Putamen (tissue), 1 donor: ENCODE results near the gene PPIP5K2.
A peak's percentile ranks its signal among the peaks of the same experiment; 100 is the strongest.
"Not testable (repeated sequence)": the region's sequence is repeated elsewhere in the genome, so short reads cannot be mapped to it uniquely, and the experiment has no call there.

Experiments
- DNase-seq: peaks from one replicate; pipeline ENCODE4 v3.0.0-alpha.2; 2016; ENCODE audit warnings: low spot score

The PPIP5K2 gene

GRCh38 chr5:103119765-103120606 lies at the start of gene PPIP5K2, which contains the start of gene GIN1:
PPIP5K2 (plus strand) TSS chr5:103120301; CDS start chr5:103129590, 9,289 bp downstream.
GIN1 (minus strand) TSS chr5:103120138; CDS start chr5:103108707, 11,431 bp downstream.
- DNase-seq: peak; percentile 97

- DNase-seq: not testable (repeated sequence)
These were observed 46.6 kb upstream of the PPIP5K2 start for GRCh38 chr5:103073500-103073899.

DNA sequence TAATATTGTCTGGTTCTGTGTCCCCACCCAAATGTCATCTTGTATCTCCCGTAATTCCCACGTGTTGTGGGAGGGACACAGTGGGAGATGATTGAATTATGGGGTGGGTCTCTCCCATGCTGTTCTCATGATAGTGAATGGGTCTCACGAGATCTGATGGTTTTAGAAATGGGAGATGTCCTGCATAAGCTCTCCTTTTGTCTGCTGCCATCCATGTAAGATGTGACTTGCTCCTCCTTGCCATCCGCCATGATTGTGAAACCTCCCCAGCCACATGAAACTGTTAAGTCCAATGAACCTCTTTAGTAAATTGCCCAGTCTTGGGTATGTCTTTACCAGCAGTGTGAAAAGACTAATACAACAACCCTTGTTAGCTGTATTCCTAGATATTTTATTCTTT lies 44.7 kb upstream of the PPIP5K2 start:
- no peak for DNase-seq

DNA sequence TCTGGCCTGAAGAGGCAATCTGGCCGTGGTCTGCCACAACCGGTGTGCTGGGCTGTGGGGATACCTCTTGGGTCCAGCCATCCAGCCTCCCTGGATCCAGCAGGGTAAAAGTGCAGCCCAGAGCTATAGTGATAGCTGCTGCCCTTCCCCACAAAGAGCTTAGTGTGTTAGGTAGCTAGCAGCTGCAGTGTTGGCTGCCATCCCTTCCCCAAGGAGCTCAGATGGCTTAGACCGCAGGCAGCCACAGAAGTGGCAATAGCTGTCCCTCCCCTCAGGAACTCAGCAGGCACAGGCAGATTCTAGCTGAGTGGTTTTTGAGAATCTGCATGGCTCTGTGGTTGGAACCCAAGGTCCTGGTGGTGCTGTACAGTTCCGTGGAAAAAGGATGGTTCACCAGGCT lies 40.3 kb upstream of the PPIP5K2 start:
- no peak for DNase-seq

DNA sequence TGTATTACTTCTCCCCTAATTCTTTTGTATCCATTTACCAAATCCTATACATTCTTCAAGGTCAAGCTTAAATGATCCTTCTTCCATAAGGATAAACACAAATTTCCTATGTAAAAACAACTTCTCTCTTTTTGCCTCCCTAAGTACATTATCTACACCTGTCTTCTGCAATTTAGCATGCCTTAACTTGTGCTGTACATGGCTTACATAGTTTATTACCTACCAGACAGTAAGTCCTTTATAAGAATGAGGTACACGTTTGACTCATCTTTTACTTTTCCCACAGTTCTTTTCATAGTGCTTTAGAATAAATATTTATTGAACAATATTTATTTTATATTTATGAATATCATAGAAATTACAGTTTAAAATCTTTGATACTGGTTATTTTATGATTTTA lies 33.6 kb upstream of the PPIP5K2 start:
- no peak for DNase-seq

GRCh38 chr5:103089272-103089671 lies 30.8 kb upstream of the PPIP5K2 start:
- DNase-seq: no peak

DNA sequence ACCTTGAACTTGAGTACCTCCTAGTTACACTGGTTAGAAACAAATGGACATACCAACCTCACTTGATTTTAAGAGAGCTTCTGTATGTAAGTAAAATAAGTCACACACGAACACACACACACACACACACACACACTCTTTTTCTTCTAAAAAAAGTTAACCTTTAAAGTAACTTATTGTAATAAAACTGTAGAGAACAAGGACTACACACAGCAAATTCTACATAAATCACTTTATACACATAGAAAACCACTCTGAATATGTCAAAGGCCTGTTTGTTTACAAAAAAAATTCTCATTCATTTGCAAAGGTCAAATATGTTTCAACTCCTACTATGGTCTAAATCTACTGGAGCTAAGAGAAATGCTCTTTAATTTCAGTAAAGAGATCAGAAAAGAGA lies 29.3 kb upstream of the PPIP5K2 start:
- no peak for DNase-seq

GRCh38 chr5:103092676-103093075 lies 27.4 kb upstream of the PPIP5K2 start:
- DNase-seq: no peak

GRCh38 chr5:103093727-103094126 lies 26.4 kb upstream of the PPIP5K2 start:
- no peak for DNase-seq

DNA sequence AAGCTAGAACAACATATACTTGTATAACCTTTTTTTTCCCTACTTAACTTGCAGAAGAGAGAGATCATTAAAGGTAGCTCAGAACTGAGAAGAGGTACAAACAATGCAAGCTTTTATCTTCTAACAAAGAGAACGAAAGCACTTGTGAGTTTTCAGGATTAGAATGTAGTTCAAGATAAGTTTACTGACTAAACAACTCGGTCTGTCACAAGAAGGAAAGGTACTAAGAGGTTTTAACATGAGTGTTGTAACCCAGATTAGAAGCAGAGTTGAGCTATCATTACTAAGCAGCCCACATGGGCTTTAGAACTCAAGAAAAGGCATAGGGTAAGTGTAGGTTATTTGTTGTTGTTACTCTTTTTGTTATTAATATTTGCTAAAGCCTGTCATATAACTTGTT lies 25.4 kb upstream of the PPIP5K2 start:
- no peak for DNase-seq

- no peak for DNase-seq
These were observed 21.1 kb upstream of the PPIP5K2 start for GRCh38 chr5:103098993-103099392.

DNA sequence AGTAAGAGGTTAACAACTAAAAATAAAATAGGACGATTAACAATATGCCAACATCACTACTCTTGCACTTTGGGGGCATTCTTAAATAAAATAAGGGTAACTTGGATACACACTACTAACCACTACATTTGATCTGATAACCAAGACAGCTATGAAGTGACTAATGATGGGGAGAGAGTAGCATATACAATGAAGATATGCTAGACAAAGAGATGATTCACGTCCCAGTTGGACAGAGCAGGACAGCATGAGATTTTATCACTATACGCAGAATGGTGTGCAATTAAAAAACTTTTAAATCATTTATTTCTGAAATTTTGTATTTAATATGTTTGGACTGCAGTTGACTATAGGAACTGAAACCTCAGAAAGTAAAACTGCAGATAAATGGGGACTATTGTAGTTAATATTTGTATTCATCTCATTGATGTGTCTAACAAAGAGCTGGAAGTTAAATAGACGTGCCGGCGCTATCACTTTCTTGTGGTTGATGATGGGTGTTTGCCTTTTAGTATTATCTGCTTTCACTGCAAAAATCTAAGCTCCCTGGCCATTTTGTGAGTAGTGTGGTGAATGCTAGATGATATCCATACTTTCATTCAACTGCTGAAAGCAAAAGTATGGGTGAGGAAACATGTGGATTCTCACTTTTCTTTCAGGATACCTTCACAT lies 18.9 kb upstream of the PPIP5K2 start:
- no peak for DNase-seq

DNA sequence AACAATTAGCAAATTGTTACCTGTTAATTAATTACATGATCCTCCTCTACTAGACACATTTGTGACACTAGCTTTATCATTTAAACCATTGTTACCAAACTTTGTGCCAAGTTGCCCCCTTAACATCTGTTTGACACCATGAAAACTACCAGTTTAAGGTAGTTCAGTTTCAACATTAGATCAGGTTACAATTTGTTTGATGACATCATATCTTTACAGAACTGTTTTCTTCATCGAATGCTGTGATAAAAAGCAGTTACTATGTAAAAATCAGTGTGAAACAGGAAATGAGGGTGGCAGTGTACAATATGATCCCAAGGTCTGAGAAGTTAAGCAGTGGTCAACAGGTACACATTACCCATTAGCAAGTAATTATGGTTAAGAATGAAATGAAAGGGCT lies 17.9 kb upstream of the PPIP5K2 start:
- DNase-seq: no peak

DNA sequence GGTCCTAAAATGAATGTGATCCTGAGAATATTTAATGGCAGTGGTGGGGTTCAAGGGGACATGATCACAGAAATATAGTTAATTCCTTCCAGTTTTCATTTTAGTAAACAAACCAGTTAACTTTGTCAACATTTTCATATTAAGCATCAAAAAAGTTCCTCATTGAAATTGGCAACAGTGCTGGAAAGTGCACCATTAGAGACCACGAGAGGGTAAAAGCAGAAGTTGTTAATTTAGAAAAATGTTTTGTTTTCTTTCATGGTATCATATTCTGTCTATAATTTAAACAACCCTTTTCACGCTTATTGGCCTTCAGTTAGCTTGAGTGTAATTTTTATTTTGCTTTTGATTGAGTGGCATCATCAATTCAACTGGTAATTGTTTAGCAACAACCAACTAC lies 12.0 kb upstream of the PPIP5K2 start:
- DNase-seq: no peak

GRCh38 chr5:103109277-103109676 lies 10.8 kb upstream of the PPIP5K2 start:
- DNase-seq: no peak

GRCh38 chr5:103110403-103110802 lies 9.7 kb upstream of the PPIP5K2 start:
- DNase-seq: no peak

- no peak for DNase-seq
These were observed 8.6 kb upstream of the PPIP5K2 start for GRCh38 chr5:103111468-103111867.

DNA sequence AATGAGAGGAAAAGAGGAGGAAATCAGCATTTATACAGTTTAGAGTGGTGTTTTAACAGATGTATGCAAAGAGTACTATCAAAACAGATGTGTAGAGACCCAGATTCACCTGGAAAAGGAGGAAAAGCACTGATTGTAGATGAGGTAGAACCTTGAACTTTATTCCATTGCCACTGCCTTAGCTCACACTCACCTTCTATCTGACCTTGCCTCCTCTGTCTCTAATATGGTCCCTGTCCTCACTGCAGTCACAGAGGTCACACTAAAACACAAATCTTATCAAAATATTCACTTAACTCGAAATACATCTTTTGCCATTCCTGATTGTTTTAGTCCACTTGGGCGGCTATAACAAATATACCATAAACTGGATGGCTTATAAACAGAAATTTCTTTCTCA lies 7.2 kb upstream of the PPIP5K2 start:
- no peak for DNase-seq

DNA sequence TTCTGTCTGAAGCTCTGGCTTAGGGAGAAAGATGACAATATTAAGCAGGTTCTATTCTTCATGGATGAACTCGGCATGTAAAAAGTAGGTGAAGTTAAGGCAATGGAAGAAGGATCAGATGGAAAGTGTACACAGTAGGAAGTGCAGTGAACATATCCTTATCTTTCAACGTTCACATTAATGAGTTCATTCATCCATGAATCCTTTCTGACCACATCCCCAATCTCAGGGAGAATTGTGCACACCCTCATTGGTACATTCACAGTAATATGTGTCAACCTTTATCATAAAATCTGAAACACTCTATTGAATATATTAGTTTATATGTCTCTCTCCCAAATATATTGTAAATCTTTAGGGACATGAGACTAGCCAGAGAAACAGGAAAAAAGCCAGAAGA lies 5.7 kb upstream of the PPIP5K2 start:
- no peak for DNase-seq

DNA sequence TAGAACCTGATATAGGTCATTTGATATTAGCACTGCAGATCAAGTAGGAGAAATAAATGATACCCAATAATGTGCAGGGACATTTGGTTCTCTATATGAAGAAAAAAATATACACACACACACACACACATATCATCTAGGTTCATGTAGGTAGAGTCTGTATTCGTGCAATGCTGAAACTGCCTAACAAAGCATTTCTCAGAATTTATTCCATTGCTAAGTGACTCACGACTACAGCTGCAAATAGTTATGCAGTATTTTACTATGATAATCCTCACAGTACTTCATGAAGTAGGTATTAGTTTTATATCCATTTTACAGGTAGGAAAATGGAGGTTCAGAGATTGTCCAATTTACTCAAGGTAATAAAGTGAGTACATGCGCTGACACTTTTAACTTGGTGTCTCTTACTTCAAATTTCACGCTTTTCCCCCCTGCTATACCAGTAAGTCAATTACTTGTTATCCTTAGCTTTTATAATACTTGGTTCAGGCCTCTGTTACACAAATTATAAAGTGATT lies 2.6 kb upstream of the PPIP5K2 start:
- no peak for DNase-seq

- DNase-seq: no peak
These were observed 884 bp upstream of the PPIP5K2 start for GRCh38 chr5:103119070-103119764.

- DNase-seq: peak; percentile 17
These were observed 603 bp downstream of the PPIP5K2 start for GRCh38 chr5:103120607-103121200.
